GM12891 (cell line): Measurements from ENCODE around the gene LAMA2.

Source experiments
- POLR2A ChIP-seq: IDR thresholded peaks from 2 replicates; pipeline ENCODE4 v1.6.1; 2011; ENCODE audit warnings: low read depth, low read length, control low read depth
- POLR2AphosphoS5 ChIP-seq: IDR thresholded peaks from 2 replicates; pipeline ENCODE4 v1.6.1; 2011; ENCODE audit warnings: low read depth, low read length, control low read depth
- POU2F2 ChIP-seq: IDR thresholded peaks from 2 replicates; pipeline ENCODE4 v1.6.1; 2011; ENCODE audit warnings: low read depth, mild to moderate bottlenecking, control low read depth, low read length, moderate library complexity
- SPI1 ChIP-seq: IDR thresholded peaks from 2 replicates; pipeline ENCODE4 v1.6.1; 2011; ENCODE audit warnings: low read depth, low read length, control low read depth
- TAF1 ChIP-seq: IDR thresholded peaks from 2 replicates; pipeline ENCODE4 v1.6.1; 2011; ENCODE audit warnings: low read depth, low read length, control low read depth

DNA sequence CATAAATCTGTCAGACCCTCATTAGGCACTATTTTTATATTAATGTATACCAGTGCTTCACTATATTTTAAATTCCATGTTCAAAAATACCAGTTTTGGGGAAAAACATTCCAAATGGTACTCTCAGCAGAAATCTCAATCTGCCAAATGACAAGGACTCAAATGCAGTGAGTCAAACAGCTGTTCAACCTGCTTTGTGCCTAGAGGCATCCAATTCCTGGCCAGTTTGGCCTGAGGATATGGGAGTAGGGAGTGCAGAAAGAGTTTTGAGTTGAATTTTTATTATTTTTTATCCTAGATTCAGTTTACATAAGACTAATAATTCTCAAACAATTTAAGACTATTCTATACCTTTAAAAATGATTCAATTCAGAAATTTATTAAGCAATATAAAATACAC is 216.8 kb downstream of the LAMA2 start:
- no peak for TF ChIP-seq POLR2A
- TF ChIP-seq POLR2AphosphoS5, result no peak
- TF ChIP-seq SPI1, result no peak
- TF ChIP-seq TAF1, result no peak
- TF ChIP-seq POU2F2, result no peak
